GM20431 (cell line): Measurements from ENCODE around the gene YAF2.

Source experiments
- in situ Hi-C: fragments of 300-500 bp; cut with MseI, MboI; formaldehyde crosslinking; loops from one replicate; pipeline ENCODE4 v1.15.0; 2020; ENCODE audit warnings: low sequenced_read_pairs; ENCODE audit not compliant: unreplicated experiment

The YAF2 gene

DNA sequence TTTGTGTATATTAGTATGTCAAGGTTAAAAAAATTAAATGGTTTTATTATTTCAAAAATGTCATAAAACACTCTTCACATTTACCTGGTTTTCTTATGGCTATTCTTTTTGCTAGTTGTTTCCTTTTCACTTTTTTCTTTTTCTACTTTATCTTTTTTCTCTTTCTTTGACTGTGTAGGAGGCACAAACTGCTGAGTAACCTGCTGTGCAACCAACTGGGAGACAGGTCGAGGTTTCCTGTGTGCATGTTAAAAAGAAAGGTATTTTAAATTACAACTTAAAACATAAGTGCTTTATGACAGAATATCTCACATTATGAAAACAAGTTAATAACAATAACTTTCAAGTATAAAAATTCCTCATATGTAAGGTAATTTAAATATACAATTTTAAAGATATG, 76.5 kb downstream of the YAF2 start:
- in situ Hi-C loops, result no loop called here

DNA sequence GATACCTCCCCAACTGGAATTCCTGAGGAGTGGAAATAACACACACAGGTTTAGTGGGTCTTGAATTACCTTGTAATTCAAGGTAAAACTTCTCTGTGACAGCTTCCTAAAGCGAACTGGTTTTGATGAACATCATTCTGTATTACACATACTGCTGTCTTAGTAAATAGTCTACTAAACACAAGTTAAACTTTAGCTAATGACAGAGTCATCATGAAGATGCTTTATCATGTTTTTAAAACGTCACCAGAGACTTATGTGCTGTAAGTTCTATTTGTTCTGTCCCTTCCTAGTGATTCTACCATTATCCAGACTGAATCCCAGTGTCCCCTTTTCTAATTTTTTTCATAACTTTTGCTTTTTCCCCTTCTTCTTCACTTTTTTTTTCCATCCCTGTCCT, 81.8 kb downstream of the YAF2 start:
- in situ Hi-C loops, result no loop called here

DNA sequence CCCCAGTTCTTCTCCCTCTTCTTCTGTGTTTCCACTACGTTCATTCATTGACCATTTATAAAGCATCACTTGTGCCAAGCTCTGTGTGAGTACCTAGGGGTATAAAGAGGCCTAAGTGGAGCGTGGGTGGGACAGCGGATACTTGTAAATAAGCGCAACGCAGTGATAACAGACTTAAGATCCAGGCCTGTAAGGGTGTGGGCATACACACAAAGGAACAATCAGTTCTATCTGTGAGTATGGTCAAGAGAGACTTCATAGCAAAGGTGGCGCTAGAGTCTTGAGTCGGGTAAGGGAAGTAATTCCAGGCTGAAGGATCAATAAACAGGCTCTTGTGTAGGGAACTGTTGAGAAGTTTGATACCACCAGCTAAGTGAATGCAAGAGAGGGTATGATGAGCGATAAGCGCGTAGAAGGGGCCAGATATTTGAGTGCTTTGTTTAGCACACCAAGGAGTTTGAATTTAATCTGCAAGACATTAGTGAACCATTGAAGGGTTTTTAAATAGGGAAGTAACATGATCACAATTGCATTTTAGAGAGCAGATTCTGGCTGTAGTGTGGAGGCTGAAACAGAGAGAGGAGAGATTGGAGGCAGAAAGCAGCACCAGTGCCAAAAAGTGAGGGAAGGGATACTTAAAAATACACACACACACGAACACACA, 92.4 kb downstream of the YAF2 start:
- in situ Hi-C loops, result no loop called here

DNA sequence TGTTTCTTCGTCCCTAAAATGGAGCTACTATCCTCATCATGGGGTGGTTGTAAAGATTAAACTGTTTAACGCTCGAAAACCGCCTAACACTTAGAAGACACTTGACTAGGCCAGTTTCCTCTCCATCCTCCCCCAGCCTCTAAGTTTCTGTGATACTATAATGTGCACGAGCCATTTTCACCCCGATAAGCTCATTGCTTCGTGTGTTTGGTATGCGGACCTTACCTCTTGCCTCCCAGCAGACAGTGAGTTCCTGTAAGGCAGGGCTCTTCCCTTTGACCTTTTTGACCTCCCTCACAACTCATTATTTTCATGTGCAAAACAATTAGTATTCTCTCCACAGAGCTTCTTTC, 92.9 kb downstream of the YAF2 start:
- in situ Hi-C loops, result no loop called here

DNA sequence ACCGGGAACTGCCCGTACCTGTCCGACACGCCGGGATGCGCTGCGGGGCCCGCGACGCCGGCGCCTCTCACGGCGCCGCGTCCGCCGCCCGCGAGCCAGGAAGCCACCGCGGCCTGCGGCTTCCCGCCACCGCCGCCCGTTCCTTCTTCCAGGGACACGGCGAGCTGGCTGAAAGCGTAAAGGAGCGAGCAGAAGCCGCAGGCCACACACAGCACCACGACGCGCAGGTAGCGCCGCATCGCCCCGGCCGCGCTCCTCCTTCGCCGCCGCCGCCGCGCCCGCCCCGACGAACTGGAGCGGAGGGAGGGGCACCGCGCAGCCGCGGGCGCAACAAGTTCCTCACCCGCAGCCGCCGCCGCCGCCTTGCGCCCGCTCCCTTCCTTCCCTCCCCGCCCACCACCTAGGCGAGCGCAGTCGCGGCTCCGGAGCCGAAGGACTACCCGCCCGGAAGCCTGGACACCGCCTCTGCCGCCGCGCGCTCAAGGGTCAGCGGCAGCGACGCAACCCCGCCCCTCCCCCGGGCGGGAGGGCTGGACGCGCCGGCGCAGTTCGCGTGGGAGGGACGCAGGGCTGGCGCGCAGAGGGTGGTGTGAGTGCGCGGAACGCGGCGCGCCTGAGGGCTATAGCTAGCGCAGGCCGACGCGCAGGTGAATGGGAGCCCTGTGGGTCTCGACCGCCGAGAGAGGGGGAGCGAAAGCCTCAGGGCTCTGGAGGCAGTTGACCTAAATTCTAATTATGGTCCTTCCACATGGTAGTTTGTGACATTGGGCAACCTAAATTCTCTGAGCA, 93.4 kb downstream of the YAF2 start, which contains the start of gene GXYLT1:
Gene GXYLT1 (minus strand): TSS at position 467 of the 789 bp plus-strand sequence. CDS start 228 bp downstream, at position 239.
- in situ Hi-C loops, result no loop called here

DNA sequence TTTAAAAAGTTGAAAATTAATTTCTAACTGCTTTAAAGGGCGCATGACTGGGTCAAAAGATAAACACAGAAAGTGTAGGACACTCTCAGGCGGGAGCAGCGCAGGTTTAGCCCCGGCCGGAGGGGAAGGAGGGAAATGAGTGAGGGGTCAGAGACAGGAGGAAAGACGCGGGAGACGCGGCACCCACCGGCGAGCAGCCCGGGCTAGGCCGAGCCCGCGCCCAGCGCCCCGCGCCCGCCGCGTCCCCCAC, 94.0 kb downstream of the YAF2 start:
- in situ Hi-C loops, result no loop called here

DNA sequence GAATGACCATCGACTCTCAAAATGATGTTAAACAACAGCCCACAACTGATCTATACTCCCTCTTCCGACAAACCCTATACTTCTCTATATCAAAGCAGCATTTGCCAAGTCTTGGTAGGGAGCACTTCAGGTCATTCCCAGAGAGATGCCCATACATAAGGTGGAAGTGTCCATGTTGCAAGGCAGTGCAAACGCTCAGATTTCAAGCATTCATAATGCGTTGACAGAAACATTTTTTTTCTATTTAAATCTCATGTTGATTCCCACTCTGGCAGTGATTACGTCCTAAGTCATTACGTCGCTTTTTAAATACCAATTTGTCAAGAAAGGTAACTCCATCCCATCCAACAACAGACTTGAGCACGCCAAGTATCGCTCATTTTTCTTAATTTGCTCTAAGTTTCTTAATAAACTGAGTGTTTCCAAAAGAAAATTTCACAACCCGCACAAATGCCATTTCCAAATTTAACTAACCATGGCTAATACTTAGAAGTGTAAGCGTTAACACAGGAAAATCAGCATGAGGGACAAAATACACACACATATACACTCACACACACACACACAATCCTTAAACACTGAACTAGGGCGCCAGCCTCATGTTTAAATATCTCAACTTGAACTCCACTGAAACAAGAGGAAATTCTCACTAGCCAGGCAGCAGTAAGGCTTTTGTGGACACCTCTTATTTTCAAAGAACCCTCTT, 94.4 kb downstream of the YAF2 start:
- in situ Hi-C loops, result no loop called here

DNA sequence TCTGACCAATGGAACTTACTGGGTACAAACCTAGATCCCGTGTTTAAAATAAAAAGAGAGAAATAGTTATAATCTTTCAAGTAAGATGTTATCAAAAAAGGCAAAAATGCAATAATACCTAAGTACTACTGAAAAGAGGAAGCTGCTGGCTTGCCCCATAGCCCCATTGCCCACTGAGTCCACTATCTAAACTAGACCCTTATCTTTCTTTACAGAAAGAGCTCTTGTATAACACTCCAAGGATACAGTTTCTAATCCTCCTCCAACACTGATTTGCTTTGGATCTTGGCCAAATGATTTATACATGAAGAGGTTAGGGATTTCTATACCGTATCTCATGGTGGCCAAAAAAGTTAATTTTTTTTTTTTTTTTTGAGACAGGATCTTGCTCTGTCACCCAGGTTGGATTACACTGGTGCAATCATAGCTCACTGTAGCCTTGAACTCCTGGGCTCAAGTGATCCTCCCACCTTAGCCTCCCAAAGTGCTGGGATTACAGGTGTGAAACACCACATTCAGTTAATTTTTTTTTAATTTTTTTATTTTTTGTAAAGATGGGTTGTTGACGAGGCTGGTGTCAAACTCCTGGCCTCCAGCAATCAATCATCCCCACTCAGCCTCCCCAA, 96.0 kb downstream of the YAF2 start:
- in situ Hi-C loops, result no loop called here

DNA sequence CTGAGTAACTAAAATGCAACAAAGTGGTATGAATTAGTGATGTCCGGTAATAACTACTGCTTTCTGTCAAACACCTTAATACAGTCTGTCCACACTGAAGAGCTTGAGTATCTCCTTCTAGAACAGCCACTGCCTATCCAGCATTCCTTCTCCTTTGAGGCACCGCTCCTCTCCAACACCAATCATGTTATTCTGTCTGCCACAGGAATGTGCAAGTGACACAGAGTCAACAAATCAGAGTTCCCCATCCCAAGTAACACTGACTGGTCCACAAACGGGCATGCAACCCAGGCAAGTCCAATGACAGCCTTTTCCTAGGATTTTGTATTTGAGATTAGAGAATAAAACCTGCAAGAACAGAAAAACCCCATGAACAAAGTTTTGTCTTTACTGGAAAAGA, 97.1 kb downstream of the YAF2 start:
- in situ Hi-C loops, result no loop called here

DNA sequence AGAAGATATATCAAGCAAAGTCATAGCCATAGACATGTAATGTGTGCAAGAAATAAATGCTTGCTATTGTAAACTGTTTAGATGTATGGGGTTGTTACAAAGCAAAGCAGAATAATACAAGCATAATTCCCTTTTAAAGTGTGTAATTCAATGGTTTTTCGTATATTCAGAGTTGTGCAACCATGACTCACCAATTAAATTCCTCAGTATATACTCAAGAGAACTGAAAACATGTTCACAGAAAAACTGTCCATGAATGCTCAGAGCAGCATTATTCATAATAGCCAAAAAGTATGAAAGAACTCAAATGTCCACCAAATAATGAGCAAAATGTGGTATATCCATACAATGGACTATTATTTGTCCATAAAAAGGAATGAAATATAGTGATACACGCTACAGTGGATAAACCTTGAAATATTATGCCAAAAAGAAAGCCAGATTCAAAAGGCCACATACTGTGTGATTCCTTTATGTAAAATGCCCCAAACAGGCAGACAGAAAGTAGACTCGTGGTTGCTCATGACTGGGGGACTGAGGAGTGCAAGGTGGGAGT, 102.7 kb downstream of the YAF2 start:
- in situ Hi-C loops, result no loop called here

DNA sequence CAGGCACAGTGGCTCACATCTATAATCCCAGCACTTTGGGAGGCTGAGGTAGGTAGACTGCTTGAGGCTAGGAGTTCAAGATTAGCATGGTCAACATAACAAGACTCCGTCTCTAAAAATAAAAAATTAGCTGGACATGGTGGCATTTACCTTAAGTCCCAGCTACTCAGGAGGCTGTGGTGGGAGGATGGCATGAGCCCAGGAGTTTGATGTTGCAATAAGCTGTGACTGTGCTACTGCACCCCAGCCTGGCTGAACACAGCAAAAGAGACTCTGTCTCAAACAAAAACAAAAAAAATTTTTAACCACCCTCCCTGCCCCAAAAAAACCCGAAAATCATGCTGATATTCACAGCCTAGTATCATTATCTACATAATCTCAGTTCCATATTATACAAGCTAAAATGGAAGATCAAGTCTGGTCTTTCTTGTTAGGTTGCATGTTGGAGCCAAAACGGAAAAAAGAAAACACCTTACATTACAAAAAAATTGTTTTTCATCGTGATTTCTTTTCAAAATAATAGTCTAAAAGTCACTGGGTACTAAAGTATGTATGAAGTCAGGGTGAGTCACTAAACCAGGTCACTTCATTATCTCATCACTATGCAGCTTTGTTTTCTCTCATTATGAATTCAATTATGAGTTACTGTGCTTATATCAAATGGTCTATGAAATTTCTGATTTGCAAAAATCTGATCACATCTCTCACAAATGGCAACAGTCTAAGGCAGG, 107.2 kb downstream of the YAF2 start:
- in situ Hi-C loops, result no loop called here

DNA sequence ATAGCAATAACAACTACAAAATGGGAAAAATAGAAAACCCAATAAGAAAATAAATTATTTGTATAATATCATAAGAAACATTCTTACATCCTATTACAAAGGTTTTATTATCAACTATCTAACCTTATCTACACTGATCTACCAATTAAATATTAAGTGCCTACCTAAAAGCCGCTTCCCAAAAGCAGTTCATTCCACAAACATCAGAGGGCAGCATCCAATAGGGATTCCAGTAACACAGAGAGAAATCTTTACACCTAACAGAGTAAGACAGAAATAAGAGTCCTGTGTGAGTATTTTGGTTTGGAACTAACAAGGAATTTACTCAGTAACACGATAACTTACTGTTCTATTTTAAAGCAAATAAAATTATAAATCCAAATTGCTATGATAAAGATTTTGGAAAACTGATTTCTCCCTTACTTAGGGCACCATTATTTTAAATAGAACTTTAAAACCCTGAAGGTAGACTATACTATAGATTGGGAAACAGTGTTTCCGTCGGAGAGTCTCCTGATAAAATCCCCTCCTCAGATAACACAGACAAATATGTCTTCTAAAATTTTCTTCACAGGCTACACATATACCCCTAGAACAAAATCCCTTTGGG, 108.3 kb downstream of the YAF2 start:
- in situ Hi-C loops, result no loop called here

DNA sequence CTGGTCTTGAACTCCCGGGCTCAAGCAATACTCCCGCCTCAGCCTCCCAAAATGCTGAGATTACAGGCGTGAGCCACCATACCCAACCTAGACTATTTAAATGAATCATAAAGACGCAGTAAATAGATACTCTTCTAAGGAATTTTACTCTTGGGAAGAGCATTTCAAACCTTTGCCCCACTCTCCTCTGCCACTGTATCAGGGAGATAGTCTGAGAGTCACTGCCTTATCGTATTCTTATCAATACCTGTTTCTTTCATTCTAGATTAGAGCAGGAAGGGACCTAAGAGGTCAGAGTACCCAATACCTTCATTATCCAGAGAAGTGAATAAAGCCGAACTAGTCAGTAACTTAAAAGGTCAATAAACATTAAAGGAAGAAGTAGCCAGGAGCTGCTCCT, 109.2 kb downstream of the YAF2 start:
- in situ Hi-C loops, result no loop called here

DNA sequence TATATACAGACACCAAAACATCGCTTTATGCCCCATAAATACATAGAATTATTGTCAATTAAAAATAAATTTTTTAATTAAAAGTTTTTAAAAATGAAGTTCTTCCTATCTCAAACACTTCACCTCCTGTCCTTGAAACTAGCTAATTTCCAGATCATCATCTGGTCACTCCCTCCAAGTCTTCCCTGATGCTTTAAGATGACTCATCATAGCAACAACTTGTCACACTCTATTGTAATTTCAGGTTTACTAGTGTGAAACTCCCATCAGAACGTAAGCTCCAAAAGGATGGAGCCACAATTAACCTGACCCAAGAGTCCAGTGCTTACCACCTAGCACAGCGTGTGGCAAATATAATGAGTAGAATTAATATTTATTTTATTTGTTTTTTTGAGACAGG, 109.7 kb downstream of the YAF2 start:
- in situ Hi-C loops, result no loop called here

DNA sequence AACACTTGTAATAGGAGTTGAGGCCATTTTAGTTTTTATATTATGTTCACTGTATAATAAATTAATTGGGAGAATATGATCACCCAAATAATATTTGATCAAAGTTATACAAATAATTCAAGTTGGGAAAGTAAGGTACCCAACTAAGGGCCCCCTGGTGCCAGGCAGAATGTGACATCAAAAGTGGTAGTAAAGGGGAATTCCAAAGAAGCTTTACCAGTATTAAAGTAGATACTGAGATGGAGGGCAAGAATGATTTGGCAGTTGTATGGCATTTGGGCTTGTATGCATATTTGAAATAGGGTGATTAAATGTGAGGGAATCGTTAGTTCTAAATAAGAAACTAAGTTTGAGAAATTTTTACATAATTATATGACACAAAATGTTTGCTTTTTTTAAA, 111.1 kb downstream of the YAF2 start:
- in situ Hi-C loops, result no loop called here

DNA sequence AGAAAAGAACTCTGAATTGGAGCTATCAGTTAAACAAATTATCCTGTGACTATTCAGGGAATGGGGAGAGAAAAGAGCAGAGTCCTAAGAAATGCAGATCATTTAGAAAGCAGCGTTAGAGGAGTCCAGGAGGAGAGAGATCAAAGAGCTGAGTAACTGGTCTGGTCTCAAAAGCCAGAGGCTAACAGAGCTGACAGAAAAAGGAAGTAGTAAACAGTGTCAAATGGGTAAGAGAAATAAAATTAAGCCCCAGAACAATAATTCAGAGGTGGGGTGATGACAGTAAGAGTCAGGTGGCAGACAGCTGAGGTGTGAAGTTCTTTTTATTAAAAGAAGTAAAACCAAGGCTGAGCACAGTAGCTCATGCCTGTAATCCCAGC, 112.7 kb downstream of the YAF2 start:
- in situ Hi-C loops, result no loop called here

DNA sequence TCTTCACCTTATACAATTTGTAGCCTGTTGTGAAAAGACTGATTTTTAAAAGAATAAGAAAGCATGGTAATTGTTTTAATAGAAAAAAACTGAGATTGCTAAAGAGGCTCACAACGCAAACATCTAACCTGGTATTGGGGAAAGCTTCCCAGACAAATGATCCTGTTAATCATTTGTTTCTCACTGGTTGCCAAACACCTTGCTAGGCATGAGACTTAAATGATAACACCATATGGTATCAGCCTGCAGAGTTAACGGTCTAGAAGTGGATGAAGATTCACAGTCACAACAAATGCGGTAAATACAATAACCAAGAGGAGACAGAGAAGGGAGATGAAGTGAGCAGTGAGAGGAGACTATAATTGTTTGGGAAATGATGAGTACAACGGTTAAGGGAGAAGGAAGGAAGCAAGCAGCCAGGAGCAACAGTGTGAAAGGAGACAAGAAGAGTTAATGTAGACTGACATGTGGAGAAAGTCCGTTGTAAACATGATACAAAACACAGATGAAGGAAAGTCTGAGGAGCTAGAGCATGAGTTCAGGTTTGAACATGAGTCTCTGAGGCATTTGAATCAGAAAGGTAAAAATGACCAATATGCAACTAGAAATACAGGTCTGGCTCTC, 113.2 kb downstream of the YAF2 start:
- in situ Hi-C loops, result no loop called here

DNA sequence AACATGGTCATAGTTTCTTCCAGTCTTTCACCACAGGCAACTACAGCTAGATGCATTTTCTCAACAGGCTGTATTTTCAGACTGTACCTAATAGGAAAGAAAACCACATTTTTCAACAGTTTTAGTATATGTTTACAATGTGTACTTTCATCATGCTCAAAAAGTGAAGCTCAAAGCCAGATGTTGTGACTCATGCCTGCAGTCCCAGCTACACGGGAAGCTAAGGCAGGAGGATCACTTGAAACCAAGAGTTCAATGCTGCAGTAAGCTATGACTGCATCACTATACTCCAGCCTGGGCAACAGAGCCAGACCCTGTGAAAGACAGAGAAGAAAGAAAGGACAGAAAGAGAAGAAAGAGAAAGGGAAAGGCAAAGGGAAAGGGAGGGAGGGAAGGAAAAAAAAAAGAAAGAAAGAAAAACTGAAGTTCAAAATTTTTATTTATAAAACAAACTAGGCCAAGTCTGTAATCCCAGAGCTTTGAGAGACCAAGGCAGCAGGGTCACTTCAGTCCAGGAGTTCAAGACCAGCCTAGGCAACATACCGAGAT, 118.9 kb downstream of the YAF2 start:
- in situ Hi-C loops, result no loop called here
